ENCODE data around the gene PHTF1. TPM values are rescaled to one million over a fixed set of nuclear protein-coding genes. Genes with fewer than 3 reads are reported as not detected.

The PHTF1 gene
- total RNA-seq, 4 donors from 2014 or later: 10.2 to 13.3 (median 11.8) TPM

DNA sequence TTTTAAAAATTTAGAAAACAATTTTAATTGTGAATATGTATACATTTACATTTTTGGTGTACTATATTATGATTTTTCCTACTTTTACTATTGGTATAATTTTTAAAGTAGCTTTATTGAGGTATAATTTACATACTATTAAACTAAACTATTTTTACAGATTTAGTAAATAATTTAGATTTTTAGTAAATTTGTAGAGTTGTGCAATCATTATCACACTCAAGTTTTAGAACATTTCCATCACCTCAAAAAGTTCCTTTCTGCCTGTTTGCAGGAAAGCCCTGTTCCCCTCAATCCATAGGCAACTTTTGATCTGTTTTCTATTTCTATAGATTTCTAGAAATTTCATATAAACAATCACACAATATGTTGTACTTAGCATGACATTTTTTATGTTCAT, 8.2 kb downstream of the PHTF1 start:
- intact Hi-C loops (cut with DNase I): no loop called here

DNA sequence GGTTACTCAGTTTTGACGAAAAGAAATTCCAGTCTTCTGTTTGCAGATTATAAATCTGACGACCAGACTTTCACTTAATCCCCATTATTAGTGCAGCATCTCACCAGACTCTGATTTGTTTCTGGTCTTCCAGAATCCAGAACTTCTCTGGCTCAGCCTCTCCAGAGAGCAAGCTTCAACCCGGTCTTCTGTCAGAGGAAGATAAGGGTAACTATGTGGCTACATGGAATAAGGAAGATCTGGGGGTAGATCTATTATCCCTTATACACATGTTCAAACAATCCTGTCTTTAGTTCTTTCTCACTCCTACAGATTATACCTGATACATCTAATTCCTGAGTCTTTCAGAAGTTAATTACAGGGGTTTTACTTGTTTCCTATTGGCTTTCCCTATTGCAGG, 9.9 kb downstream of the PHTF1 start:
- H3K27ac ChIP-seq (replicated peaks in 1 of 4): no peak overlapping the region
- WGBS: 88% methylated on average over 3 of the region's 3 CpGs
- no peaks in the 10 kb centered on the region for H3K9me3 ChIP-seq
- no peak overlapping the region for H3K4me3 ChIP-seq
- H3K27me3 ChIP-seq: no peaks in the 10 kb centered on the region
- H3K4me1 ChIP-seq: no peaks in the 10 kb centered on the region
- TF ChIP-seq EP300 (IDR thresholded peaks at IDR 0.05) (no peak), POLR2A (IDR thresholded peaks at IDR 0.05; ENCODE audit: low read depth) (no peak), POLR2AphosphoS5 (IDR thresholded peaks at IDR 0.05) (no peak)
- TF ChIP-seq, protein P1, sequence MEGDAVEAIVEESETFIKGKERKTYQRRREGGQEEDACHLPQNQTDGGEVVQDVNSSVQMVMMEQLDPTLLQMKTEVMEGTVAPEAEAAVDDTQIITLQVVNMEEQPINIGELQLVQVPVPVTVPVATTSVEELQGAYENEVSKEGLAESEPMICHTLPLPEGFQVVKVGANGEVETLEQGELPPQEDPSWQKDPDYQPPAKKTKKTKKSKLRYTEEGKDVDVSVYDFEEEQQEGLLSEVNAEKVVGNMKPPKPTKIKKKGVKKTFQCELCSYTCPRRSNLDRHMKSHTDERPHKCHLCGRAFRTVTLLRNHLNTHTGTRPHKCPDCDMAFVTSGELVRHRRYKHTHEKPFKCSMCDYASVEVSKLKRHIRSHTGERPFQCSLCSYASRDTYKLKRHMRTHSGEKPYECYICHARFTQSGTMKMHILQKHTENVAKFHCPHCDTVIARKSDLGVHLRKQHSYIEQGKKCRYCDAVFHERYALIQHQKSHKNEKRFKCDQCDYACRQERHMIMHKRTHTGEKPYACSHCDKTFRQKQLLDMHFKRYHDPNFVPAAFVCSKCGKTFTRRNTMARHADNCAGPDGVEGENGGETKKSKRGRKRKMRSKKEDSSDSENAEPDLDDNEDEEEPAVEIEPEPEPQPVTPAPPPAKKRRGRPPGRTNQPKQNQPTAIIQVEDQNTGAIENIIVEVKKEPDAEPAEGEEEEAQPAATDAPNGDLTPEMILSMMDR (IDR thresholded peaks at IDR 0.05): no peak
- peaks cover 0 to 28% (median 11%) of the 10 kb centered on the region in 4 donors for H3K36me3 ChIP-seq
- DNase-seq (ENCODE audit: extremely low spot score): no peak
- intact Hi-C loops (cut with DNase I): no loop called here

More for the DNA sequence above, 8.2 kb downstream of the PHTF1 start:
- Histone ChIP-seq H3K27ac (replicated peaks in 1 of 4) (no peak overlapping the region), H3K4me3 (no peak overlapping the region), H3K9me3 (no peaks in the 10 kb centered on the region), H3K27me3 (no peaks in the 10 kb centered on the region), H3K4me1 (peaks cover 0 to 3% (median under 1%) of the 10 kb centered on the region in 4 donors), H3K36me3 (peaks cover 0 to 28% (median 11%) of the 10 kb centered on the region in 4 donors)
- TF ChIP-seq EP300 (IDR thresholded peaks at IDR 0.05) (no peak), POLR2A (IDR thresholded peaks at IDR 0.05; ENCODE audit: low read depth) (no peak), POLR2AphosphoS5 (IDR thresholded peaks at IDR 0.05) (no peak)
- TF ChIP-seq, protein P1 (IDR thresholded peaks at IDR 0.05): no peak
- DNase-seq (ENCODE audit: extremely low spot score): no peak

DNA sequence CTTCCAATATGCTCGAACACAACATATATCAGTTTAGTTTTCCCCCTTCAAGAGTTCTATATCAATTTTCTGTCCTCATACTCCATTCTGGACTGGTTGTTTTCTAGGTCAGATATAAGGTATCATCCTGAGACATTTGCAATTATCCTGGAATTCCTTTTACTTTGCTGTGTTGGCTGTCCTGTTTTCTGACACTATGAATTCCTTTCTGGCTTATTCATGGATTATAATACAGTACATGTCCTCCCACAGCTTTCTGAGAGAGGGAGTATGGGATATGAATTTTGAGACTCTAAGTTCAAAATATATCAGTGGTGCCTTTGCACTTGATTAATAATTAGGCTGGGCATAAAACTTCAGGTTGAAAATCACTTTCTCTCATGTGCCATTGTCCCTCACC, 11.9 kb downstream of the PHTF1 start:
- TF ChIP-seq POLR2A (IDR thresholded peaks at IDR 0.05; ENCODE audit: low read depth): no peak
- TF ChIP-seq POLR2AphosphoS5 (IDR thresholded peaks at IDR 0.05): no peak
- TF ChIP-seq, protein P1 (IDR thresholded peaks at IDR 0.05): no peak
- no peak for TF ChIP-seq EP300 (IDR thresholded peaks at IDR 0.05)
- H3K4me3 ChIP-seq: no peak overlapping the region
- no peaks in the 10 kb centered on the region for H3K27me3 ChIP-seq
- intact Hi-C loops (cut with DNase I): no loop called here
- no peaks in the 10 kb centered on the region for H3K9me3 ChIP-seq
- no peaks in the 10 kb centered on the region for H3K4me1 ChIP-seq
- H3K27ac ChIP-seq (replicated peaks in 1 of 4): no peak overlapping the region
- H3K36me3 ChIP-seq: peaks cover 0 to 19% (median 9%) of the 10 kb centered on the region in 4 donors
- WGBS: 93% methylated on average over 1 of the region's 1 CpG
- DNase-seq (ENCODE audit: extremely low spot score): no peak

DNA sequence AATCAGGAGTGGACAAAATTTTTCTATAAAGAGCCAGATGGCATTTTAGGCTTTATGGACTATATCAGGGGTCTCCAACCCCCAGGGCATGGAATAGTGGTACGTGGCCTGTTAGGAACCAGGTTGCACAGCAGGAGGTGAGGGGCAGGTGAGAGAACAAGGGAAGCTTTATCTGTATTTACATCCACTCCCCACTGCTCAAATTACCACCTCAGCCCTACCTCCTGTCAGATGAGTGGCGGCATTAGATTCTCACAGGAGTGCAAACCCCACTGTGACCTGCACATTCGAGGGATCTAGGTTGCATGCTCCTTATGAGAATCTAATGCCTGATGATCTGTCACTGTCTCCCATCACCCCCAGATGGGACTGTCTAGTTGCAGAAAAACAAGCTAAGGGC, 13.9 kb downstream of the PHTF1 start:
- TF ChIP-seq EP300 (IDR thresholded peaks at IDR 0.05) (no peak), POLR2A (IDR thresholded peaks at IDR 0.05; ENCODE audit: low read depth) (no peak), POLR2AphosphoS5 (IDR thresholded peaks at IDR 0.05) (no peak)
- TF ChIP-seq, protein P1 (IDR thresholded peaks at IDR 0.05): no peak
- no peak for DNase-seq (ENCODE audit: extremely low spot score)
- H3K27me3 ChIP-seq: no peaks in the 10 kb centered on the region
- H3K27ac ChIP-seq (replicated peaks in 1 of 4): no peak overlapping the region
- peaks cover 0 to 23% (median 9%) of the 10 kb centered on the region in 4 donors for H3K36me3 ChIP-seq
- H3K9me3 ChIP-seq: no peaks in the 10 kb centered on the region
- no peak overlapping the region for H3K4me3 ChIP-seq
- intact Hi-C loops (cut with DNase I): no loop called here
- 97% methylated on average over 3 of the region's 3 CpGs for WGBS
- H3K4me1 ChIP-seq: no peaks in the 10 kb centered on the region

DNA sequence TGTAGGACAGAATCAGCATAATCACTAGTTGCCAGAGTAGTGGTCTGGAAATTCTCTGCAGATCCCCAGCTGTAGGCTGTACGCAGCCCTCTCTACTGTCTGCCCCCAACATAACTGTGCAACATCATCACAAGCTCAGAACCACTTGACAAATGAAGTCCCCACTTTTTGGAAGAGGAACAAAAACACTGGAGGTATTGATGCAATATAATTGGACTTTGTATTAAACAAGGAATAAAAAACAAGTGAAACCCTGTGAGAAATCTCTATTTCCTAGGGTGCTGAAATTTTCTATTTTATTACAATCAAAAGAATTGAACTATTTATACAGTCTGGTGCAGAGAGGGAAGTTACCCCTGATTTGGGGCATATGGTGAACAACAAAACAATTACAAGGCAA, 15.2 kb downstream of the PHTF1 start:
- Histone ChIP-seq H3K9me3 (no peaks in the 10 kb centered on the region), H3K4me3 (no peak overlapping the region), H3K27ac (replicated peaks in 1 of 4) (no peak overlapping the region), H3K36me3 (peaks cover 0 to 15% (median 3%) of the 10 kb centered on the region in 4 donors), H3K4me1 (no peaks in the 10 kb centered on the region), H3K27me3 (no peaks in the 10 kb centered on the region)
- WGBS: 100% methylated on average over 1 of the region's 1 CpG
- no peak for DNase-seq (ENCODE audit: extremely low spot score)
- intact Hi-C loops (cut with DNase I): no loop called here
- no peak for TF ChIP-seq POLR2A (IDR thresholded peaks at IDR 0.05; ENCODE audit: low read depth)
- no peak for TF ChIP-seq POLR2AphosphoS5 (IDR thresholded peaks at IDR 0.05)
- TF ChIP-seq EP300 (IDR thresholded peaks at IDR 0.05): no peak
- TF ChIP-seq, protein P1 (IDR thresholded peaks at IDR 0.05): no peak

Data from esophagus muscularis mucosa (tissue), 4 donors.